Tongue (tissue), 2 donors: ENCODE measurements around the gene ZKSCAN1. TPM values are rescaled to one million over a fixed set of nuclear protein-coding genes. Genes with fewer than 3 reads are reported as not detected.

ENCODE experiments used
- DNase-seq: peaks from one replicate; pipeline ENCODE4 v3.0.0-alpha.2; 2015
- total RNA-seq: library from RNA; depleted of rRNA; stranded (reverse); fragments of >200 nt; gene quantifications from one replicate; pipeline ENCODE4 v1.2.3, GENCODE V29; 2014

The ZKSCAN1 gene
- total RNA-seq, 1 donor from 2014 or later = 51.4 TPM

DNA sequence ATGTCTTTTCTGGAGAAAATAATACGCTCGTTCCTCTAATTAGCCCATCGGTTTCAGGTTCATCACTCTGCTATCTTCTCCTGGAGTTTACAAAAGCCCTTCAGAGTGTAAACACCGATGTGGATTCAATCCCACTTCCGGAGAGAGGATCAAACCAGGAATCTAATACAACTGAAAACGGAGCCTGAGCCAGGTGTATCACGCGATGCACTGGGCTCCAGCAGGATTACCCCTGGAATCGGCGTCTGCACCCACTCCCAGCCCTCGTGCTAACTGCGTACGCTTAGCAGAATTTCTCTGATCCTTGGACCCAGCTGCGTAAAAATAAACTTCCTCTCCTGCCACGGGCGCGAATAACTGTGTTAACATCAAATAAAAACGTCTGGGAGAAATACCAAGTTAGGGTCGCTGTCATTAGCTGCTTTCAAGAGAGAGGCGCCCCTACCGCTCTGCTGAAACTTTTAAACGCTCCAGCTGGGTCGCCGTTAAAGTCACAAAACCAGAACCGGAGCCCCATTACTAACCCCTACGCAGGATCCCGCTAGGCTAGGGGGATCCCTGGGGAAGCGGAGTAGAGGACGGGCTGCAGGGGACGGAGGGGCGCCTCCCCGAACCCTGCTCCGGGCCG, 65.6 kb downstream of the ZKSCAN1 start:
- DNase-seq = no peak

DNA sequence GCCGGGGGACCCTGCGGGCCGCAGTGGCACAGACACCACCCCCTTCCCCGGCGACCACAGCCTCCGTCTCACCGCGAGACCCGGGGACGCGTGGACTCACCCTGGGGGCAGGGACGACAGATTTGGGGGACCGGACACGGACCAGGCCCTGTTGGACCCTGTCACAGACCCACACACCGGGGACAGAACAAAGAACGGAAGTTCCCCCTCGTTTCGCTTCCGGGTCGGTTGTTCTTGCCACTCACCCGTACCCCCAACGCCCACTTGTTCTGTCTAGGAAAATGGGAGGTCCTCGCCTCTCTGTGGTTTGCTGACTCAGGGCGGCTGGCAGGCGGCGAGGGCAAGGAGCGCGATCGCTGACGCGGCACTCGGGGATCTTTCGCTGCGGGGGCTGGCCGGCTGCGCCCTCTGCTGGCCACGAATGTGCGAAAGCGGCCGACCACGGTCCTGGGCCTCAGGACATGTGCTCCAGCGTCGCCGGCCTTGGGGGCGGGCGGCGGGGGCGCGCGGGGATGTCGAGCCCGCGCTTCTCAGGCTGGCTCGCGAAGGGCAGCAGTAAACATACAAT, 66.2 kb downstream of the ZKSCAN1 start, which contains the start of gene ZNF3:
Gene ZNF3 (minus strand): TSS at position 189 of the 568 bp plus-strand sequence. CDS start 4,366 bp downstream, outside the sequence.
- DNase-seq = peak; percentile 99

DNA sequence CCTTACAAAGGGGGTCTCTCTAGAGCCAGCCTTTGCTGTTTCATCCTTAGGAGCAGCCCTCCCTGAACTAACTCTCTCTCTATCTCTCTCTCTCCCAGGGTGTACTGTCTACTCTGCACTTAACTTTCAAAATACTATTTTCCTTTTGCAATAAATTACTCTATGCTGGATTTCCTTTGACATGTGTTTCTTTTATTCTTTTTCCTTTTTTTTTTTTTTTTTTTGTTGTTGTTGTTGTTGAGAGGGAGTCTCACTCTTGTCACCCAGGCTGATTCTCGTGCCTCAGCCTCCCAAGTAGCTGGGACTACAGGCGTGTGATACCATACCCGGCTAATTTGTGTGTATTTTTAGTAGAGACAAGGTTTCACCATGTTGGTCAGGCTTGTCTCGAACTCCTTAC, 67.6 kb downstream of the ZKSCAN1 start:
- DNase-seq = no peak

DNA sequence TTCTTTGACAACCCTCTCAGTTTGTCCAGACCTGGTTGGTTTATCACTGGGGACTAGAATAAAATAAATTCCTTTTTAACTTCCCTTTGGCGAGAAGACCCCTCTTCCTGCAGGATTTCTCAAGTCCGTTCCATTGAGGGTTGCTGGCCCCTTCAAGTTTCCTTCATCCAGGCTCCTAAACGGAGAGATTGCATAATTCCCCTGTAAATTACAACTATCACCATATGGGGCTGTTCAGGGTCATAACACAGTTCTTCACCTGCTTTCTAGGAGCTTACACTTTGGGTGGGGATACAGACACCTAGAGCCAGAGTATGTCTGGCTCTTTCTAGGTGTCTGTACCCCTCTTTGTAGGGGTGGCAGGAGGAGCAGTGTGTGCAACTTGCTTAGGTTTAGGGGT, 70.1 kb downstream of the ZKSCAN1 start:
- DNase-seq = no peak

GRCh38 chr7:100087055-100087750, 71.8 kb downstream of the ZKSCAN1 start:
- DNase-seq = no peak

- no peak for DNase-seq
Observed at GRCh38 chr7:100088095-100088620, 72.8 kb downstream of the ZKSCAN1 start.

DNA sequence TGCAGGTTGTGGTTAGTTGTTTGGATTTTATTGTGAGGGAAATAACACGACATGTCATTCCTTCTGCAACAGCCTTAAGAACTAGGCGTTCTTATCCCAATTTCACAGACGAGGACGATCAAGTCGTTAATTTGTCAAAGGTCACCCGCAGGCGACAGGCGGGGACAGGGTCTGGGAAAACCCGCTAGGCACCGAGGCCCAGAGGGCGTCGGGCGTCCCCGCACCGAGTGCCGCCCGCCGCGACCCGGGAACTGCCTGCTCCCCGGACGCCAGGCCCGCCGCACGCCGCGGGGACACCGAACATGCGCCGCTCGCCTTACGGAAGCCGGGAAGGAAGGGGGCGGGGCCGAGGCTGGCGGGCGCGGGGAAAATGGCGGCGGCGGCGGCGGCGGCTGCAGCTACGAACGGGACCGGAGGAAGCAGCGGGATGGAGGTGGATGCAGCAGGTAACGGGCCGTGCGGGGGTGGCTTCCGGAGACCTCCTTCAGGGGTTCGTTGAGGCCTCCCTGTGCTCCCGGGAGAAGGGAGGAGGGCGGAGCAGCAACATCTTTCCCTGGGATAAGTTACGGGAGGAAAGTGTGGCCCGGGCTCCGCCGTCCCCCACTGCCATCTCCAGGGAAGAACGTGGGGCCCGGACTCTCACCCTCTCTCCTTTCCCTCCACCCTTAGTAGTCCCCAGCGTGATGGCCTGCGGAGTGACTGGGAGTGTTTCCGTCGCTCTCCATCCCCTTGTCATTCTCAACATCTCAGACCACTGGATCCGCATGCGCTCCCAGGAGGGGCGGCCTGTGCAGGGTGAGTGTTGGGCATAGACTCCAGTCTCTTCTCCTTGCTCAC, 73.4 kb downstream of the ZKSCAN1 start, which contains the start of gene COPS6:
Gene COPS6 (plus strand): TSS at position 349 of the 837 bp plus-strand sequence. CDS start 22 bp downstream, at position 371.
- peak; percentile 90 for DNase-seq

DNA sequence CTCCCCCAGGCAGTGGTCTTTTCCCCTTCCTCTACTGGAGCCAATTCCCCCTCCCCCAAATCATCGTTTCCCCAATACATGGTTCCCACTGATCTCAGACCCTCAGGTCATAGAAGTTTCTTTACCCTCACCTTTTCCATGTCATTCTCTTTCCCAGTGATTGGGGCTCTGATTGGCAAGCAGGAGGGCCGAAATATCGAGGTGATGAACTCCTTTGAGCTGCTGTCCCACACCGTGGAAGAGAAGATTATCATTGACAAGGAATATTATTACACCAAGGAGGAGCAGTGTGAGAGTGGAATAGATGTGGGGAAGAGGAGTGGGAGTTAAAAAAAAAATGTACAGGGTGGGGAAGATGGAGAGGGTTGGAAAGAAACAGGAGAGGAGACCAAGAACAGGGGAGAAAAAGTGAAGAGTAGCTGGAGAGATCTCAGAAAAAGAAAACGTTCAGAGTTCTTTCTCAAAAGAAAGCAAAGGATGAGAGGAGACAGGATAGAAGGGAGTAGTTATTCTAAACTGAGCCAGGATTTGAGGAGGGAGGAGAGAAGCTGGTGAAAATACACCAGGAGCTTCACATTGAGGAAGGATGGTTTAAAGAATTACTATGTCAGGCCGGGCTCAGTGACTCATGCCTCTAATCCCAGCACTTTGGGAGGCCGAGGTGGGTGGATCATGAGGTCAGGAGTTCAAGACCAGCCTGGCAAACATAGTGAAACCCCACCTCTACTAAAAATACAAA, 74.2 kb downstream of the ZKSCAN1 start:
- no peak for DNase-seq

GRCh38 chr7:100090527-100091410, 75.4 kb downstream of the ZKSCAN1 start:
- no peak for DNase-seq

Other genes with a start within 250 kb of the ZKSCAN1 start
- gene CYP3A4, start 231.4 kb upstream of the ZKSCAN1 start, total RNA-seq = not detected
- gene CYP3A43, start 187.6 kb upstream of the ZKSCAN1 start, total RNA-seq = not detected
- gene OR2AE1, start 138.6 kb upstream of the ZKSCAN1 start, total RNA-seq = not detected
- 22.8 TPM for gene TRIM4, start 96.1 kb upstream of the ZKSCAN1 start, total RNA-seq
- not detected for gene GJC3, start 86.0 kb upstream of the ZKSCAN1 start, total RNA-seq
- 51.0 TPM for gene AZGP1, start 39.6 kb upstream of the ZKSCAN1 start, total RNA-seq
- gene ZSCAN21, start 34.2 kb downstream of the ZKSCAN1 start, total RNA-seq = 18.9 TPM
- gene ZNF3, start 66.1 kb downstream of the ZKSCAN1 start, total RNA-seq = 28.0 TPM
- 50.4 TPM for gene COPS6, start 73.4 kb downstream of the ZKSCAN1 start, total RNA-seq
- 53.0 TPM for gene MCM7, start 85.8 kb downstream of the ZKSCAN1 start, total RNA-seq
- gene AP4M1, start 86.0 kb downstream of the ZKSCAN1 start, total RNA-seq = 19.7 TPM
- 38.6 TPM for gene TAF6, start 103.8 kb downstream of the ZKSCAN1 start, total RNA-seq
- 24.4 TPM for gene CNPY4, start 104.0 kb downstream of the ZKSCAN1 start, total RNA-seq
- gene MBLAC1, start 111.4 kb downstream of the ZKSCAN1 start, total RNA-seq = 0.82 TPM
- gene LAMTOR4, start 133.3 kb downstream of the ZKSCAN1 start, total RNA-seq = 57.7 TPM
- gene TRAPPC14, start 143.1 kb downstream of the ZKSCAN1 start, total RNA-seq = 4.5 TPM
- 9.2 TPM for gene GAL3ST4, start 153.0 kb downstream of the ZKSCAN1 start, total RNA-seq
- gene GPC2, start 161.8 kb downstream of the ZKSCAN1 start, total RNA-seq = 5.7 TPM
- 0.72 TPM for gene STAG3, start 162.3 kb downstream of the ZKSCAN1 start, total RNA-seq
- not detected for gene PVRIG, start 204.4 kb downstream of the ZKSCAN1 start, total RNA-seq